ENCODE measurements around the gene UAP1L1.

The UAP1L1 gene

GRCh38 chr9:137109250-137110146 is 32.2 kb downstream of the UAP1L1 start:
- TF ChIP-seq CTCF (conservative IDR thresholded peaks at IDR 0.05; ENCODE audit: control insufficient read depth, insufficient read depth, low read depth, low read length) = no peak
- DNase-seq (ENCODE audit: low read depth) = no peak
- no peak overlapping the region for H3K4me3 ChIP-seq (ENCODE audit: control insufficient read depth, low read depth, low read length)

- no peak for DNase-seq (ENCODE audit: low read depth)
- no peak for TF ChIP-seq CTCF (conservative IDR thresholded peaks at IDR 0.05; ENCODE audit: control insufficient read depth, insufficient read depth, low read depth, low read length)
- H3K4me3 ChIP-seq (ENCODE audit: control insufficient read depth, low read depth, low read length) = no peak overlapping the region
These were observed 33.0 kb downstream of the UAP1L1 start for GRCh38 chr9:137110147-137110910.

GRCh38 chr9:137110911-137111787 is 33.8 kb downstream of the UAP1L1 start:
- TF ChIP-seq CTCF (conservative IDR thresholded peaks at IDR 0.05; ENCODE audit: control insufficient read depth, insufficient read depth, low read depth, low read length) = no peak
- H3K4me3 ChIP-seq (ENCODE audit: control insufficient read depth, low read depth, low read length) = no peak overlapping the region
- DNase-seq (ENCODE audit: low read depth) = no peak

GRCh38 chr9:137111788-137112563 is 34.7 kb downstream of the UAP1L1 start:
- H3K4me3 ChIP-seq (ENCODE audit: control insufficient read depth, low read depth, low read length) = no peak overlapping the region
- TF ChIP-seq CTCF (conservative IDR thresholded peaks at IDR 0.05; ENCODE audit: control insufficient read depth, insufficient read depth, low read depth, low read length) = no peak
- no peak for DNase-seq (ENCODE audit: low read depth)

GRCh38 chr9:137112564-137113384 is 35.5 kb downstream of the UAP1L1 start:
- no peak for TF ChIP-seq CTCF (conservative IDR thresholded peaks at IDR 0.05; ENCODE audit: control insufficient read depth, insufficient read depth, low read depth, low read length)
- no peak overlapping the region for H3K4me3 ChIP-seq (ENCODE audit: control insufficient read depth, low read depth, low read length)
- no peak for DNase-seq (ENCODE audit: low read depth)
